Activated CD8-positive, alpha-beta memory T cell treated with anti-CD3 and anti-CD28 coated beads, Interleukin-2, amount 50 U/mL, for 4 hours (primary cell): ENCODE data around the gene TLE7.

Experiments
- DNase-seq: peaks from one replicate; pipeline ENCODE4 v3.0.0-alpha.2; 2020

Gene TLE7

GRCh38 chr16:71410146-71410545, 31.7 kb downstream of the TLE7 start:
- DNase-seq: no peak

- no peak for DNase-seq
Measured at GRCh38 chr16:71409011-71409775, 32.7 kb downstream of the TLE7 start.

GRCh38 chr16:71408536-71408935, 33.3 kb downstream of the TLE7 start:
- DNase-seq: no peak

GRCh38 chr16:71407731-71408130, 34.1 kb downstream of the TLE7 start:
- no peak for DNase-seq

GRCh38 chr16:71406724-71407123, 35.1 kb downstream of the TLE7 start:
- DNase-seq: no peak

- no peak for DNase-seq
Measured at GRCh38 chr16:71406316-71406715, 35.5 kb downstream of the TLE7 start.

- DNase-seq: no peak
Measured at GRCh38 chr16:71404364-71404763, 37.5 kb downstream of the TLE7 start.

GRCh38 chr16:71402674-71403073, 39.2 kb downstream of the TLE7 start:
- DNase-seq: no peak

- no peak for DNase-seq
Measured at GRCh38 chr16:71402007-71402406, 39.8 kb downstream of the TLE7 start.

GRCh38 chr16:71399801-71400563, 41.9 kb downstream of the TLE7 start:
- no peak for DNase-seq

GRCh38 chr16:71396594-71396993, 45.3 kb downstream of the TLE7 start:
- no peak for DNase-seq

GRCh38 chr16:71389330-71389729, 52.5 kb downstream of the TLE7 start:
- no peak for DNase-seq

- DNase-seq: no peak
Measured at GRCh38 chr16:71387045-71387871, 54.6 kb downstream of the TLE7 start.

GRCh38 chr16:71384073-71384724, 57.7 kb downstream of the TLE7 start:
- DNase-seq: no peak

GRCh38 chr16:71383054-71383773, 58.6 kb downstream of the TLE7 start:
- no peak for DNase-seq

GRCh38 chr16:71380831-71381230, 61.0 kb downstream of the TLE7 start:
- no peak for DNase-seq
